Panc1 (cell line): ENCODE results near the gene DOCK1.

Source experiments
- POLR2AphosphoS5 ChIP-seq: IDR thresholded peaks from 2 replicates; pipeline ENCODE4 v1.6.1; 2012; ENCODE audit warnings: mild to moderate bottlenecking, low read depth, low read length, moderate library complexity
- SIN3A ChIP-seq: IDR thresholded peaks from 2 replicates; pipeline ENCODE4 v1.6.1; 2012; ENCODE audit warnings: low read depth, mild to moderate bottlenecking, low read length, moderate library complexity, borderline replicate concordance; ENCODE audit not compliant: insufficient read depth
- TCF7L2 ChIP-seq: IDR thresholded peaks from 2 replicates; pipeline ENCODE4 v1.6.1; 2011; ENCODE audit warnings: mild to moderate bottlenecking, low read depth, low read length, inconsistent platforms
- TF ChIP-seq, protein P1 (sequence below): fragments of 450-650 bp; IDR thresholded peaks from 2 replicates; pipeline ENCODE4 v1.5.1; 2017; ENCODE audit warnings: mild to moderate bottlenecking
- TF ChIP-seq, protein P2 (sequence below), 2 experiments: IDR thresholded peaks; 2 replicates each; pipeline ENCODE4 v1.6.1; 2011 to 2012; ENCODE audit warnings: low read depth in 2 of 2, control low read depth in 1 of 2, low read length in 1 of 2, mild to moderate bottlenecking in 1 of 2, moderate library complexity in 1 of 2; ENCODE audit not compliant: insufficient read depth in 1 of 2

DNA sequence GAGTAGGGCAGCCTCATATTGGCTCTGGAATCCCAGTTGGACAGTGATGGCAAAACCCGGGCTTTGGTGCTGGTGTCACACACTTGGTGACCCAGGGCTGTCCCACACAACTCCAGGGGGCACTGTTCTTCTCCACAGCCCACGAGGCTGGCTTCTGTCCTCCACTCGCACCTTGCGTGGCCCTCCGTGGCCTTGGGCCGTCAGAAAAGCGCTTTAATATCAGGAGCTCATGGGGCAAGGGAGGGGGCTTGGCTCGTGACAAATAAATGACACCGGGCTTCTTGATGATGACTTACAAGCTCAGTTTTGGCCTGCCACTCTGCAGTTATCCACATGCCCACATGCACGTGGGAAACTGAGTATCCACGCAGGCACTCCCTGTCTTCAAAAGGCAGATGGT is 8.1 kb downstream of the DOCK1 start:
- TF ChIP-seq, protein P1, sequence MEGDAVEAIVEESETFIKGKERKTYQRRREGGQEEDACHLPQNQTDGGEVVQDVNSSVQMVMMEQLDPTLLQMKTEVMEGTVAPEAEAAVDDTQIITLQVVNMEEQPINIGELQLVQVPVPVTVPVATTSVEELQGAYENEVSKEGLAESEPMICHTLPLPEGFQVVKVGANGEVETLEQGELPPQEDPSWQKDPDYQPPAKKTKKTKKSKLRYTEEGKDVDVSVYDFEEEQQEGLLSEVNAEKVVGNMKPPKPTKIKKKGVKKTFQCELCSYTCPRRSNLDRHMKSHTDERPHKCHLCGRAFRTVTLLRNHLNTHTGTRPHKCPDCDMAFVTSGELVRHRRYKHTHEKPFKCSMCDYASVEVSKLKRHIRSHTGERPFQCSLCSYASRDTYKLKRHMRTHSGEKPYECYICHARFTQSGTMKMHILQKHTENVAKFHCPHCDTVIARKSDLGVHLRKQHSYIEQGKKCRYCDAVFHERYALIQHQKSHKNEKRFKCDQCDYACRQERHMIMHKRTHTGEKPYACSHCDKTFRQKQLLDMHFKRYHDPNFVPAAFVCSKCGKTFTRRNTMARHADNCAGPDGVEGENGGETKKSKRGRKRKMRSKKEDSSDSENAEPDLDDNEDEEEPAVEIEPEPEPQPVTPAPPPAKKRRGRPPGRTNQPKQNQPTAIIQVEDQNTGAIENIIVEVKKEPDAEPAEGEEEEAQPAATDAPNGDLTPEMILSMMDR, result no peak; the same call in 1 of the 2 replicates
- TF ChIP-seq POLR2AphosphoS5 (no peak), SIN3A (no peak), TCF7L2 (no peak)
- TF ChIP-seq, protein P2, sequence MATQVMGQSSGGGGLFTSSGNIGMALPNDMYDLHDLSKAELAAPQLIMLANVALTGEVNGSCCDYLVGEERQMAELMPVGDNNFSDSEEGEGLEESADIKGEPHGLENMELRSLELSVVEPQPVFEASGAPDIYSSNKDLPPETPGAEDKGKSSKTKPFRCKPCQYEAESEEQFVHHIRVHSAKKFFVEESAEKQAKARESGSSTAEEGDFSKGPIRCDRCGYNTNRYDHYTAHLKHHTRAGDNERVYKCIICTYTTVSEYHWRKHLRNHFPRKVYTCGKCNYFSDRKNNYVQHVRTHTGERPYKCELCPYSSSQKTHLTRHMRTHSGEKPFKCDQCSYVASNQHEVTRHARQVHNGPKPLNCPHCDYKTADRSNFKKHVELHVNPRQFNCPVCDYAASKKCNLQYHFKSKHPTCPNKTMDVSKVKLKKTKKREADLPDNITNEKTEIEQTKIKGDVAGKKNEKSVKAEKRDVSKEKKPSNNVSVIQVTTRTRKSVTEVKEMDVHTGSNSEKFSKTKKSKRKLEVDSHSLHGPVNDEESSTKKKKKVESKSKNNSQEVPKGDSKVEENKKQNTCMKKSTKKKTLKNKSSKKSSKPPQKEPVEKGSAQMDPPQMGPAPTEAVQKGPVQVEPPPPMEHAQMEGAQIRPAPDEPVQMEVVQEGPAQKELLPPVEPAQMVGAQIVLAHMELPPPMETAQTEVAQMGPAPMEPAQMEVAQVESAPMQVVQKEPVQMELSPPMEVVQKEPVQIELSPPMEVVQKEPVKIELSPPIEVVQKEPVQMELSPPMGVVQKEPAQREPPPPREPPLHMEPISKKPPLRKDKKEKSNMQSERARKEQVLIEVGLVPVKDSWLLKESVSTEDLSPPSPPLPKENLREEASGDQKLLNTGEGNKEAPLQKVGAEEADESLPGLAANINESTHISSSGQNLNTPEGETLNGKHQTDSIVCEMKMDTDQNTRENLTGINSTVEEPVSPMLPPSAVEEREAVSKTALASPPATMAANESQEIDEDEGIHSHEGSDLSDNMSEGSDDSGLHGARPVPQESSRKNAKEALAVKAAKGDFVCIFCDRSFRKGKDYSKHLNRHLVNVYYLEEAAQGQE (IDR thresholded peaks at IDR 0.05; ENCODE audit: insufficient read depth in 1 of 2, low read depth in 2 of 2, low read length in 1 of 2), result no peak
